Measurements from ENCODE around the gene RNU6-1. TPM values are rescaled to one million over a fixed set of nuclear protein-coding genes. Genes with fewer than 3 reads are reported as not detected.
A peak's percentile ranks its signal among the peaks of the same experiment; 100 is the strongest.

RNU6-1 gene
- total RNA-seq, 2 experiments from 2014 or later, result not detected

DNA sequence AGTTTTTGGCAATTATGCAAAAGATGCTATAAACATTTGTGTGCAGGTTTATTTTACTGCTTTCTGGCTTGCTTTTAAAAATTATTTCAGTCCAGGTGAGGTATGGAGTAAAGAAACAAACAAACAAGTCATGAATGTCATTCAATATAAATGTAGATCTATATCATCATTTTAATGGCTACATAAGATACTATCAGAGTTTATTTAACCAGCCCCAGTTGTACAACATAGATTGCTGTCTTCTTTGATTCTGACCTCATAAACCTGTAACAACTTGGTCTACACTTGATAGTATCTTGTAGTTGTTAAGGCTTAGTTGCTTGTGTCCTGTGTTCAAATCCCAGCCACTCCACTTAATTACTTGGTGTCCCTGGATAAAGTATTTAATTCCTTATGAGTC, 46.0 kb upstream of the RNU6-1 start:
- no peak overlapping the region for H2AFZ ChIP-seq (ENCODE audit: low read length)
- no peaks in the 10 kb centered on the region for H3K79me2 ChIP-seq (ENCODE audit: insufficient read depth, low read depth, low read length)
- no peaks in the 10 kb centered on the region for H3K36me3 ChIP-seq (ENCODE audit: insufficient read depth, low read length)
- POLR2A ChIA-PET, result no interaction called here
- CTCF ChIA-PET (ENCODE audit: unreplicated experiment), result no interaction called here
- no peak overlapping the region for H3K27ac ChIP-seq (ENCODE audit: low read depth, low read length, poor library complexity, severe bottlenecking)
- H3K4me2 ChIP-seq (ENCODE audit: low read length), result no peak overlapping the region
- no peak overlapping the region for H3K4me3 ChIP-seq (ENCODE audit: low read depth, low read length, poor library complexity, severe bottlenecking)
- no peak for DNase-seq (ENCODE audit: low spot score)
- H3K9me3 ChIP-seq (ENCODE audit: low read length), result no peaks in the 10 kb centered on the region; the same call in 1 of the 2 replicates
- H4K20me1 ChIP-seq (ENCODE audit: insufficient read depth, low read length), result no peaks in the 10 kb centered on the region
- no peaks in the 10 kb centered on the region for H3K9me2 ChIP-seq (ENCODE audit: insufficient read depth, low read length)
- TF ChIP-seq EZH2phosphoT487 (IDR thresholded peaks at IDR 0.05; ENCODE audit: borderline replicate concordance, low read depth, low read length), result no peak
- TF ChIP-seq, protein P1, sequence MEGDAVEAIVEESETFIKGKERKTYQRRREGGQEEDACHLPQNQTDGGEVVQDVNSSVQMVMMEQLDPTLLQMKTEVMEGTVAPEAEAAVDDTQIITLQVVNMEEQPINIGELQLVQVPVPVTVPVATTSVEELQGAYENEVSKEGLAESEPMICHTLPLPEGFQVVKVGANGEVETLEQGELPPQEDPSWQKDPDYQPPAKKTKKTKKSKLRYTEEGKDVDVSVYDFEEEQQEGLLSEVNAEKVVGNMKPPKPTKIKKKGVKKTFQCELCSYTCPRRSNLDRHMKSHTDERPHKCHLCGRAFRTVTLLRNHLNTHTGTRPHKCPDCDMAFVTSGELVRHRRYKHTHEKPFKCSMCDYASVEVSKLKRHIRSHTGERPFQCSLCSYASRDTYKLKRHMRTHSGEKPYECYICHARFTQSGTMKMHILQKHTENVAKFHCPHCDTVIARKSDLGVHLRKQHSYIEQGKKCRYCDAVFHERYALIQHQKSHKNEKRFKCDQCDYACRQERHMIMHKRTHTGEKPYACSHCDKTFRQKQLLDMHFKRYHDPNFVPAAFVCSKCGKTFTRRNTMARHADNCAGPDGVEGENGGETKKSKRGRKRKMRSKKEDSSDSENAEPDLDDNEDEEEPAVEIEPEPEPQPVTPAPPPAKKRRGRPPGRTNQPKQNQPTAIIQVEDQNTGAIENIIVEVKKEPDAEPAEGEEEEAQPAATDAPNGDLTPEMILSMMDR (conservative IDR thresholded peaks at IDR 0.05; ENCODE audit: low read length), result no peak
- no TSS peak for BruUV-seq (replicated peaks)
- intact Hi-C loops (cut with micrococcal nuclease; ENCODE audit: unreplicated experiment), result no loop called here
- H3K4me1 ChIP-seq (ENCODE audit: insufficient read depth, low read length, poor library complexity, severe bottlenecking), result peaks cover 25% of the 10 kb centered on the region

DNA sequence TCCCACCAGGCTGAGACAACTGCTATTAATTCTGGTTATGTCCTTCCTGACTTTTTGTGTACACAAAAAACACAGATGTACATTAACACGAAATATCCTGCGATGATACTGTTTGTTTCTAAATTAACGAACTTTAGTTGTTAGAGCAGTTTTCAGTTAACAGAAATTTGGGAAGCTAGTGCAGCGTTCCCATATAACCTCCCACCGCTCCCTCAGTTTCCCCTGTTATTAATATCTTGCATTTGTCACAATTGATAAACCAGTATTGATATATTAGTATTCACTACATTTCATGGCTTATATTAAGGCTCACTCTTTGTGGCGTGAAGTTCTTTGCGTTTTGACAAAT, 45.3 kb upstream of the RNU6-1 start:
- no TSS peak for BruUV-seq (replicated peaks)
- Histone ChIP-seq H3K9me3 (ENCODE audit: low read length) (no peaks in the 10 kb centered on the region; the same call in 1 of the 2 replicates), H2AFZ (ENCODE audit: low read length) (peak overlapping the region; percentile 74; the same call in 1 of the 2 replicates), H3K9me2 (ENCODE audit: insufficient read depth, low read length) (no peaks in the 10 kb centered on the region), H3K4me3 (ENCODE audit: low read depth, low read length, poor library complexity, severe bottlenecking) (no peak overlapping the region), H4K20me1 (ENCODE audit: insufficient read depth, low read length) (no peaks in the 10 kb centered on the region), H3K4me1 (ENCODE audit: insufficient read depth, low read length, poor library complexity, severe bottlenecking) (peaks cover 30% of the 10 kb centered on the region), H3K79me2 (ENCODE audit: insufficient read depth, low read depth, low read length) (no peaks in the 10 kb centered on the region), H3K27ac (ENCODE audit: low read depth, low read length, poor library complexity, severe bottlenecking) (no peak overlapping the region), H3K36me3 (ENCODE audit: insufficient read depth, low read length) (no peaks in the 10 kb centered on the region), H3K4me2 (ENCODE audit: low read length) (peak overlapping the region; percentile 58; the same call in 1 of the 2 replicates)
- TF ChIP-seq EZH2phosphoT487 (IDR thresholded peaks at IDR 0.05; ENCODE audit: borderline replicate concordance, low read depth, low read length), result no peak
- TF ChIP-seq, protein P1 (conservative IDR thresholded peaks at IDR 0.05; ENCODE audit: low read length), result no peak
- ChIA-PET CTCF (ENCODE audit: unreplicated experiment) (no interaction called here), POLR2A (no interaction called here)
- no peak for DNase-seq (ENCODE audit: low spot score)
- intact Hi-C loops (cut with micrococcal nuclease; ENCODE audit: unreplicated experiment), result no loop called here

DNA sequence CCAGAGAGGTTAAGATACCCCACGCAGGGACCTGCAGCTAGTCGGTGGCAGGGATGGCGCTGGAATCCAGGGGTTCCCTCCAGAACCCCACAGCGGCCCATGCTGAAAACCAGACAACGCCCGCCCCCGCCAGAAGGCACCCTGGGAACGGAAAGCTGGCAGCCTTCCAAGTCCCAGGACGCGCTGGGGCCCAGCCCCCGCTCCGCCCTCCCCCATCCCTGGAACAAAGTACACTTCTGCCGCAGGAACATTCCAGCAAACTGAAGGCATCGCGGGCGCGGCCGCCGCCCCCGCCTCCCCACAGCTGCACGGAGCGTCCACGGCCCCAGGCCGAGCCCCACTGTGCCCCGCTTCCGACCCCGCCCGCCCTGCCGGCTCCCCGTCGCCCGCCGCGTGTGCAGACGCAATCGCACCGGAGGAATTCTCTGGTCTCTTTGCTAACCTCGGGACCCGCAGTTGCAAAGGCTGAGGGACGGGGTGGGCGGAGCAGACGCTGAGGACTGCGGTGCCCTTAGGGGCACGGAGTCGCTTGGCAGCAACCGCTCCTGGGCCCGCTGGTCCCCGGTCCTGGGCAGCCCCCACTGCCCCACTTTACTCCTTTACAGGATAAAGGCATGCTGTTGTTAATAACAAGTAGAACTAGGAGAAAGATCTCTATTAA, 44.8 kb upstream of the RNU6-1 start:
- ChIA-PET CTCF (ENCODE audit: unreplicated experiment) (no interaction called here), POLR2A (no interaction called here)
- no TSS peak for BruUV-seq (replicated peaks)
- no peaks in the 10 kb centered on the region for H4K20me1 ChIP-seq (ENCODE audit: insufficient read depth, low read length)
- H3K9me3 ChIP-seq (ENCODE audit: low read length), result no peaks in the 10 kb centered on the region; the same call in 1 of the 2 replicates
- no peaks in the 10 kb centered on the region for H3K9me2 ChIP-seq (ENCODE audit: insufficient read depth, low read length)
- H3K36me3 ChIP-seq (ENCODE audit: insufficient read depth, low read length), result no peaks in the 10 kb centered on the region
- peaks cover 30% of the 10 kb centered on the region for H3K4me1 ChIP-seq (ENCODE audit: insufficient read depth, low read length, poor library complexity, severe bottlenecking)
- no peaks in the 10 kb centered on the region for H3K79me2 ChIP-seq (ENCODE audit: insufficient read depth, low read depth, low read length)
- H3K4me3 ChIP-seq (ENCODE audit: low read depth, low read length, poor library complexity, severe bottlenecking), result peak overlapping the region; percentile 44
- TF ChIP-seq EZH2phosphoT487 (IDR thresholded peaks at IDR 0.05; ENCODE audit: borderline replicate concordance, low read depth, low read length), result no peak
- TF ChIP-seq, protein P1 (conservative IDR thresholded peaks at IDR 0.05; ENCODE audit: low read length), result no peak
- no peak overlapping the region for H3K27ac ChIP-seq (ENCODE audit: low read depth, low read length, poor library complexity, severe bottlenecking)
- intact Hi-C loops (cut with micrococcal nuclease; ENCODE audit: unreplicated experiment), result no loop called here
- H3K4me2 ChIP-seq (ENCODE audit: low read length), result peak overlapping the region; percentile 58; the same call in 1 of the 2 replicates
- no peak for DNase-seq (ENCODE audit: low spot score)
- H2AFZ ChIP-seq (ENCODE audit: low read length), result peak overlapping the region; percentile 74
